Measurements from ENCODE around the gene AGAP1.

GRCh38 chr2:235583144-235583543 is 89.3 kb downstream of the AGAP1 start:
- TF ChIP-seq CTCF (IDR thresholded peaks at IDR 0.05; ENCODE audit: insufficient read depth, low read depth, low read length) = no peak
- TF ChIP-seq EZH2 (IDR thresholded peaks at IDR 0.05; ENCODE audit: insufficient read depth, low read length) = no peak
